ENCODE measurements around the gene SLC1A4.

SLC1A4 gene

DNA sequence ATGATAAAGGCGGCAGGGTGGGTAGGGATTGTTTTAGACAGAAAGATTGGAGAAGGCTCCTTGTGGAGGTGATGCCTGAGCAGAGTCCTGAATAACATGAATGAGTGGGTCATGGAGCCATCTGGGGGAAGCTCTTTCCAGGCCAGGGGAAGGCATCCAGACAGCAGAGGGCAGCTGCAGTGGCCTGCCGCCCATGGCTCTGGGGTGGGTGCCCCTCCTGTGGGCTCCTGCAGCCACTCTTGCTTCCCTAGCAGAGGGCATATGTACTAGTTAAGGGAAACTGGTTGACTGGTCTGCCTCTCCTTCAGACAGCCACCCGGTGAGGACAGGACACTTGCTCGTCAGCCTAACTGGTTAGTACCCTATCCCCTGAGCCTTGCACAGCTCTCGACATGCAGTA lies 46.5 kb upstream of the SLC1A4 start:
- no peak overlapping the region for H3K4me3 ChIP-seq (ENCODE audit: low read length)

DNA sequence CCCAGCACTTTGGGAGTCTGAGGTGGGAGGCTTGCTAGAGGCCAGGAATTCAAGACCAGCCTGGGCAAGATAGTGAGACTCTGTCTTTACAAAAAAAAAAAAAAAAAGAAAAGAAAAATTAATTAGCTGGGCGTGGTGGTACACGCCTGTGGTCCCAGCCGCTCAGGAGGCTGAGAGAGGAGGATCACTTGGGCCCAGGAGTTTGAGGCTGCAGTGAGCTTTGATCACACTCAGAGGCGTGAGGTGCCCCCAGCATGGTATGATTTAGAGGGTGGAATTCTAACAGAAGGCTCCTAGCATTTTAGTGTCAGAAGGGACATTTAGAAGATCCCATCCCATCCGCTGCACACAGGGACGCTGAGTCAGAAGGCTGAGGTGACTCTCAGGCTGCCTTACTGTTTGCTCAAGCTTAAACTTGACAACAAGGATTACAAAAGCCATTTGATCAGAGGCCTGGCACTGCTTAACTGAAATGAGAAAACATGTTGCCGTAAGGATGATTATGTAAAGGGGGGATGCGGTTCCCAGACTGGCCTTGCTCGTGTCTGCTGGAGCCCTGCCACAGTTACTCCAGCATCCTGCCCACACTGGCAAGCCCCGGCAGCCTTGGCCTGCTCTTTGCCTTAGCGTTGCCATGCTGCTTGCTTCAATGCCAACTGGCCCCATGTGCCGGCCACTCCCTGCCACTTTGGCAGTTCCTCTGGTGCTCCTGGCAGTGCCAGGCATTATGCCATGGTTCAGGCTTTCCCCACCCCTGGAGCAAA lies 45.6 kb upstream of the SLC1A4 start:
- Histone ChIP-seq H2AFZ (ENCODE audit: low read length) (no peak overlapping the region), H3K4me1 (ENCODE audit: low read length) (peaks cover 49% of the 10 kb centered on the region), H3K27me3 (replicated peaks; ENCODE audit: insufficient read depth, low read length) (no peaks in the 10 kb centered on the region), H3K4me3 (ENCODE audit: low read length) (no peak overlapping the region), H3F3A (ENCODE audit: insufficient read depth, low read length) (peaks cover 31% of the 10 kb centered on the region), H3K36me3 (replicated peaks; ENCODE audit: insufficient read depth, low read length) (no peaks in the 10 kb centered on the region), H3K27ac (ENCODE audit: low read length) (no peak overlapping the region), H3K79me2 (ENCODE audit: low read length) (peaks cover 17% of the 10 kb centered on the region), H3K9ac (ENCODE audit: low read length) (no peak overlapping the region), H3K4me2 (ENCODE audit: low read depth, low read length) (no peak overlapping the region), H3K9me3 (replicated peaks; ENCODE audit: insufficient read depth, low read length) (no peaks in the 10 kb centered on the region), H4K20me1 (ENCODE audit: insufficient read depth, low read length) (no peaks in the 10 kb centered on the region), H3K9me2 (replicated peaks; ENCODE audit: insufficient read depth, low read length) (no peaks in the 10 kb centered on the region)
- no peak for DNase-seq
- TF ChIP-seq EZH2 (optimal IDR thresholded peaks at IDR 0.05; ENCODE audit: low read depth, low read length) (no peak), EZH2phosphoT487 (IDR thresholded peaks at IDR 0.05; ENCODE audit: low read length) (no peak)
- TF ChIP-seq, protein P1, sequence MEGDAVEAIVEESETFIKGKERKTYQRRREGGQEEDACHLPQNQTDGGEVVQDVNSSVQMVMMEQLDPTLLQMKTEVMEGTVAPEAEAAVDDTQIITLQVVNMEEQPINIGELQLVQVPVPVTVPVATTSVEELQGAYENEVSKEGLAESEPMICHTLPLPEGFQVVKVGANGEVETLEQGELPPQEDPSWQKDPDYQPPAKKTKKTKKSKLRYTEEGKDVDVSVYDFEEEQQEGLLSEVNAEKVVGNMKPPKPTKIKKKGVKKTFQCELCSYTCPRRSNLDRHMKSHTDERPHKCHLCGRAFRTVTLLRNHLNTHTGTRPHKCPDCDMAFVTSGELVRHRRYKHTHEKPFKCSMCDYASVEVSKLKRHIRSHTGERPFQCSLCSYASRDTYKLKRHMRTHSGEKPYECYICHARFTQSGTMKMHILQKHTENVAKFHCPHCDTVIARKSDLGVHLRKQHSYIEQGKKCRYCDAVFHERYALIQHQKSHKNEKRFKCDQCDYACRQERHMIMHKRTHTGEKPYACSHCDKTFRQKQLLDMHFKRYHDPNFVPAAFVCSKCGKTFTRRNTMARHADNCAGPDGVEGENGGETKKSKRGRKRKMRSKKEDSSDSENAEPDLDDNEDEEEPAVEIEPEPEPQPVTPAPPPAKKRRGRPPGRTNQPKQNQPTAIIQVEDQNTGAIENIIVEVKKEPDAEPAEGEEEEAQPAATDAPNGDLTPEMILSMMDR (IDR thresholded peaks at IDR 0.05; ENCODE audit: low read length): no peak

More for the DNA sequence above, 46.5 kb upstream of the SLC1A4 start:
- no peak for TF ChIP-seq EZH2phosphoT487 (IDR thresholded peaks at IDR 0.05; ENCODE audit: low read length)
- TF ChIP-seq EZH2 (optimal IDR thresholded peaks at IDR 0.05; ENCODE audit: low read depth, low read length): no peak
- TF ChIP-seq, protein P1 (IDR thresholded peaks at IDR 0.05; ENCODE audit: low read length): no peak
- Histone ChIP-seq H3K9ac (ENCODE audit: low read length) (no peak overlapping the region), H3K36me3 (replicated peaks; ENCODE audit: insufficient read depth, low read length) (no peaks in the 10 kb centered on the region), H3K79me2 (ENCODE audit: low read length) (peaks cover 18% of the 10 kb centered on the region), H3K9me3 (replicated peaks; ENCODE audit: insufficient read depth, low read length) (no peaks in the 10 kb centered on the region), H3K27me3 (replicated peaks; ENCODE audit: insufficient read depth, low read length) (no peaks in the 10 kb centered on the region), H3K9me2 (replicated peaks; ENCODE audit: insufficient read depth, low read length) (no peaks in the 10 kb centered on the region), H2AFZ (ENCODE audit: low read length) (no peak overlapping the region), H3K27ac (ENCODE audit: low read length) (no peak overlapping the region), H4K20me1 (ENCODE audit: insufficient read depth, low read length) (no peaks in the 10 kb centered on the region), H3K4me1 (ENCODE audit: low read length) (peaks cover 44% of the 10 kb centered on the region), H3K4me2 (ENCODE audit: low read depth, low read length) (no peak overlapping the region), H3F3A (ENCODE audit: insufficient read depth, low read length) (peaks cover 40% of the 10 kb centered on the region)
- DNase-seq: no peak

DNA sequence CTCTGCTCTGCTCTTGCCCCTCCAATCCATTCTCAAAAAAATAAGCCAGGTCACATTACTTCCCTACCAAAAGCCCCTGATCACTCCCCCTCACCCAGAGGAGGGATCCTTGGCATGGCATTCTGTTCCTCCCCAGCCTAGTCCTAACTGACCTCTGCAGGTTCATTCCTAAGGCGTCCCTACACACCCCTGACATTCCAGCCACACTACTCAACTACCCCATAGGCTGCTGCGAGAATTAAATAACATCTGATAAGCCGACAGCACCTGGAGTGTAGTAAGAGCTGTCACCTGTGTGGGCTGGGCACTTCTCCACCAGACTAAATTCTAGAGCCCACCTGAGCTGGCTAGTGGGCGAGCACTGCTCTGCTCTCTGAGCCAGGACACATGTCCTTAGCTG lies 44.7 kb upstream of the SLC1A4 start:
- no peak overlapping the region for H3K4me2 ChIP-seq (ENCODE audit: low read depth, low read length)
- no peak overlapping the region for H3K4me3 ChIP-seq (ENCODE audit: low read length)
- peaks cover 8% of the 10 kb centered on the region for H3K79me2 ChIP-seq (ENCODE audit: low read length)
- H2AFZ ChIP-seq (ENCODE audit: low read length): no peak overlapping the region
- peaks cover 49% of the 10 kb centered on the region for H3K4me1 ChIP-seq (ENCODE audit: low read length)
- H3K9me3 ChIP-seq (replicated peaks; ENCODE audit: insufficient read depth, low read length): no peaks in the 10 kb centered on the region
- no peaks in the 10 kb centered on the region for H4K20me1 ChIP-seq (ENCODE audit: insufficient read depth, low read length)
- H3K27me3 ChIP-seq (replicated peaks; ENCODE audit: insufficient read depth, low read length): no peaks in the 10 kb centered on the region
- no peaks in the 10 kb centered on the region for H3K36me3 ChIP-seq (replicated peaks; ENCODE audit: insufficient read depth, low read length)
- no peak overlapping the region for H3K27ac ChIP-seq (ENCODE audit: low read length)
- peaks cover 22% of the 10 kb centered on the region for H3F3A ChIP-seq (ENCODE audit: insufficient read depth, low read length)
- TF ChIP-seq, protein P1 (IDR thresholded peaks at IDR 0.05; ENCODE audit: low read length): no peak
- TF ChIP-seq EZH2phosphoT487 (IDR thresholded peaks at IDR 0.05; ENCODE audit: low read length): no peak
- TF ChIP-seq EZH2 (optimal IDR thresholded peaks at IDR 0.05; ENCODE audit: low read depth, low read length): no peak
- DNase-seq: no peak
- no peaks in the 10 kb centered on the region for H3K9me2 ChIP-seq (replicated peaks; ENCODE audit: insufficient read depth, low read length)
- no peak overlapping the region for H3K9ac ChIP-seq (ENCODE audit: low read length)
